CD4-positive, alpha-beta T cell treated with Interleukin-17A for 1 hour (primary cell): Measurements from ENCODE around the gene GOLGA3.
A peak's percentile ranks its signal among the peaks of the same experiment; 100 is the strongest.
"Not testable (repeated sequence)": the region's sequence is repeated elsewhere in the genome, so short reads cannot be mapped to it uniquely, and the experiment has no call there.

Experiments used
- DNase-seq: peaks from one replicate; pipeline ENCODE4 v3.0.0-alpha.2; 2020

The GOLGA3 gene

DNA sequence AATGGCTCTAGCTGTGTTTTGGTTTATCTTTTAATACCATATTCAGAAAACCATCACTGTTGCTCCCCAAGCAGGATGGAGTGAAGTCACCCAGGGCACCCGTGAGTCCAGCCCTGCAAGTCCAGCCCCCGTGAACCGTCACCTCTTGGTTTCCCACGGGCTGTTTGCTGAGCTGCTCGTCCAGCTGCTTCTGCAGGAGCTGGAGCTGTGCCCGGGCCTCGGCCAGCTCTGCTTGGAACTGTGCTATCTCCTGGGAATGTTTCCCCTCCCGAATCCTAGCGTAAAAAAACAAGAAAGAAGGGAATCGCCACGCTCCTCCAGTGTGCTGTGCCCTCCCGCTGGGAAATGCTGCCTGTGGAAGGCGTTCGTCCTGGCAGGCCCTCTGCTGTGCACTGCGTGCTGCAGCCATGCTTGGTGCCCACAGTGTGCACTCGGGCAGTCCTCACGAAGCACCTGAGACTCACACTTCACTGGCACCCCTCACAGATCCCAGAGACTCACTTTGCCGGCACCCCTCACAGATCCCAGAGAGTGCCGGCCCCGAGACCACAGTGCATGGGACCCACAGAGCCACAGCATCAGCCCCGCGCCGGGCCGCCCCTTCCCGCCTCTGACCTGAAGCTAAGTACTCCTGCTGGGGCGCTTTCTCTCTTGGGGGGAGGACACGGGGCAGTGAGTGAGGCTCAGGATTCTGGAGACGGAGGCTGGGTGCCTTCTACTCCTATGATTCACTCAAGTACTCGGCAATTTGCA lies 51.7 kb downstream of the GOLGA3 start:
- no peak for DNase-seq

DNA sequence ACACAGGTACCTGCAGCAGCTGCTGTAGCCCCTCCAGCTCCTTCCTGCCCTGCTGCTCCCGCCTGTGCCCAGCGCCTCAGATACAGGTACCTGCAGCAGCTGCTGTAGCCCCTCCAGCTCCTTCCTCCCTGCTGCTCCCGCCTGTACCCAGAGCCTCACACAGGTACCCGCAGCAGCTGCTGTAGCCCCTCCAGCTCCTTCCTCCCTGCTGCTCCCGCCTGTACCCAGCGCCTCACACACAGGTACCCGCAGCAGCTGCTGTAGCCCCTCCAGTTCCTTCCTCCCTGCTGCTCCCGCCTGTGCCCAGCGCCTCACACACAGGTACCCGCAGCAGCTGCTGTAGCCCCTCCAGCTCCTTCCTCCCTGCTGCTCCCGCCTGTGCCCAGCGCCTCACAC lies 52.4 kb downstream of the GOLGA3 start:
- DNase-seq = not testable (repeated sequence)

- DNase-seq = no peak
These were observed 53.0 kb downstream of the GOLGA3 start for GRCh38 chr12:132775502-132776229.

GRCh38 chr12:132774646-132775275 lies 53.9 kb downstream of the GOLGA3 start:
- no peak for DNase-seq

- no peak for DNase-seq
These were observed 54.5 kb downstream of the GOLGA3 start for GRCh38 chr12:132774159-132774558.

DNA sequence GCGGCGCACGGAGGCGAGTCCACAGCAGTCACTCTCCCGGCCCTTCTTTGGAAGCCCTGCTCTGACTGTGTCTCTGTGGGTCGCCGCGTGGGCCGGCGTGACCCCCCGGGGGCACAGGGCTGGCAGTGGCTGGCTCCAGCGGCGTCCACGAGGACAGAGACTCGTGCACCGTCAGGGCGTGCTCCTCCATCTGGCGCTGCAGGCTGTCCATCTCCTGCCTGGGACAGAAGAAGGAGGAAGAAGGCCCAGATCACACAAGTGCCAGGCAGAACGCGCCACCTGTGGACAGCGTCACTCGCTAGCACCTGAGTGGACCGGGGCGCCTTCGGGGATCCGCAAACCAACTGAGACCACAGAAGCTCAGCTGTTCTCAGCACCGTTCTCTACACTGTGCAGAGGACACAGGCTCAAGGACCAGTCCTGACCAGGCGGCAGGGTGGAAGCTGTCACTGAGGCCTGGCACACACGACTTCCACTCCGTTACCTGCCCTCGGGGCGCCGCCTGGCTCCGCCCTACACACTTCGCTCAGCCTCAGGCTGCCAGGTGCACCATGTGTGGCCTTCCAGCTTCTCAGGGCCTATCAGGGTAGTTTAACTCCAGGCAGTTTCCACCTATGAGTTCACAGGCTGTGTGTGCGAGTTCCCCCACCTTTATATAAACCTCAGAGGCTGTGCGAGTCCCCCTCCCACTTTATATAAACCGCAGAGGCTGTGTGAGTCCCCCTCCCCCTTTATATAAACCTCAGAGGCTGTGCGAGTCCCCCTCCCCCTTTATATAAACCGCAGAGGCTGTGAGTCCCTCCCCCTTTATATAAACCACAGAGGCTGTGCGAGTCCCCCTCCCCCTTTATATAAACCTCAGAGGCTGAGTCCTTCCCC lies 55.4 kb downstream of the GOLGA3 start:
- DNase-seq = peak; percentile 25

DNA sequence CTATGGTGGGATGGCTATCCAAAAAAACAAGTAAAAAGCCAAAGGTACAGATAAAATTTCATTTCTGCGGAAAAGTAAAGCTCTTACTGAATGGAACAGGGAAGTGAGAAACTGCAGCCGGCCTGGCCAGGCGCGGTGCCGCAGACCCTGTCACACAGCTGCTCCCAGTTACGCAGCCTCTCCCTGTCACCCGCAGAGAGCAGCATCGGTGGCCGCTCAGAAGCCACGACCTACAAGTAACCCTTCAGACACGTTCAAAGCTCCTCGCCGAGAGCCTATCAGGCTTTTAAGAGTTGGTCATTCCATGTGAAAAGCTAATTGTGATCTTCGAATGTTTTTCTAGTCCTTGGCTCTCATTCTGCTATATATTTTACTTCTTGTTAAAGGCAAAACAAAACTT lies 56.1 kb downstream of the GOLGA3 start:
- no peak for DNase-seq

GRCh38 chr12:132771126-132771838 lies 57.4 kb downstream of the GOLGA3 start:
- peak; percentile 63 for DNase-seq

DNA sequence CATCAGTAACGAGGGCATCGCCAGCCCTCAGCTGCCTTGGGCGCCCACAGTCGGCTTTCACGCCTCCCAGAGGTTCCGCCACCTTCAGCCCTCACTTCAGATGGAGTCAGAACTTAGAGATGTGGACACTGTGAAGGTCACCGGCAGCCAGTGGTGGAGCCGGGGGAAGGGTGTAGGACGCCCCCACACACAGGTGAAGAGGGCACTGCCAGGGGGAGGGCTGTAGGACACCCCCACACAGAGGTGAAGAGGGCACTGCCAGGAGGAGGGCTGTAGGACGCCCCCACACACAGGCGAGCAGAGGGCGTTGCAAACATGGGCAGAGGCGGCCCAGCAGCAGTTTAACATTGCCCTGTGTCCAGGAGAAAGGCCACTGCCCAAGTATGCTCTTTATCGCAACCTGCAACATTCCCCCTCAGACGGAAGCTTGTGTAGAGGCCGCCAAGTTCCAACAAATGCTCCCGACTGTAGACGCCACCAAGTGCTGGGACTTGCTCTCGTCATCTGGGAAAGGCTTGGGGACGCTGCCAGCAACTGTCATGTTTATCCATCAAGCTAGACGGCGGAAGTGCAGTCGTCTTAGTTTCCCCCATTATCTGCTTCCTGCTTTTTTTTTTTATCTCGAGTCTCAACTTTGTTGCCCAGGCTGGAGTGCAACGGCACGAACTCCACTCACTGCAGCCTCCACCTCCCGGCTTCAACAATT lies 62.1 kb downstream of the GOLGA3 start:
- DNase-seq = no peak

DNA sequence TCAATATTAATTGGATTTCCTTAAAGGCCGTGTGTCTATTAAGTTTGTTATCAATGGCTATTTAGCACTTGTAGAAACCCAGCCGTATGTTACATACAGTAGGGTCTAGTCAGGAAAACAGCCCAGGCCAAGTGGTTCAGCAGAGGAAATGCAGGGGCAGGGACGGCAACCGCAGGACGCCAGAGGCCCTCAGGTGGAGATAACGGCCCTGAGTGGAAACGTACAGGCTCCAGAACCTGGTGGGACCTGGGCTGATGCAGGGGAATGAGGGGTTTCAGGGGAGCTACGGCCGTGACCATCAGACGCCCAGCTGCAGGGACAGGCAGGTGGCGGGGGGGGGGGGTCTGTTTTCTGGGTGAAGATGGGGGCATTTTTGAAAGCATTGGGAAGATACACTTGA lies 63.3 kb downstream of the GOLGA3 start:
- DNase-seq = no peak

- no peak for DNase-seq
These were observed 64.4 kb downstream of the GOLGA3 start for GRCh38 chr12:132764231-132764630.

- DNase-seq = peak; percentile 87
These were observed 66.6 kb downstream of the GOLGA3 start for GRCh38 chr12:132761921-132762583.

- DNase-seq = peak; percentile 69
These were observed 67.4 kb downstream of the GOLGA3 start, which contains the start of gene ANKLE2 for GRCh38 chr12:132761032-132761920. ANKLE2 (minus strand) TSS chr12:132761832; CDS start chr12:132761798, 34 bp downstream.

- no peak for DNase-seq
These were observed 69.3 kb downstream of the GOLGA3 start for GRCh38 chr12:132759359-132759758.

GRCh38 chr12:132758825-132759224 lies 69.8 kb downstream of the GOLGA3 start:
- DNase-seq = not testable (repeated sequence)

- DNase-seq = no peak
These were observed 74.3 kb downstream of the GOLGA3 start for GRCh38 chr12:132754160-132754932.

DNA sequence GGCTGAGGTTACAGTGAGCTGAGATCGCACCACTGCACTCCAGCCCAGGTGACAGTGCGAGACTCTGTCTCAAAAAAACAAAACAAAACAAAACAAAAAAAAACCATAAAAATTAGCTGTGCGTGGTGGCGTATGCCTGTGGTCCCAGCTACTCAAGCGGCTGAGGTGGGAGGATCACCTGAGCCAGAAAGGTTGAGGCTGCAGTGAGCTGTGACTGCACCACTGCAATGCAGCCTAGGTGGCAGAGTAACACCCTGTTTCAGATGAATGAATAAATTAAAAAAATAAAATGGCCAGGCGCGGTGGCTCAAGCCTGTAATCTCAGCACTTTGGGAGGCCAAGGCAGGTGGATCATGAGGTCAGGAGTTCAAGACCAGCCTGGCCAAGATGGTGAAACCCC lies 75.0 kb downstream of the GOLGA3 start:
- not testable (repeated sequence) for DNase-seq

- DNase-seq = no peak
These were observed 80.3 kb downstream of the GOLGA3 start for GRCh38 chr12:132748319-132748718.

- DNase-seq = no peak
These were observed 80.8 kb downstream of the GOLGA3 start for GRCh38 chr12:132747896-132748295.
